Muscle of back (tissue), 11 donors: ENCODE data around the gene IQCH. TPM values are rescaled to one million over a fixed set of nuclear protein-coding genes. Genes with fewer than 3 reads are reported as not detected.
A peak's percentile ranks its signal among the peaks of the same experiment; 100 is the strongest.
"Not testable (repeated sequence)": the region's sequence is repeated elsewhere in the genome, so short reads cannot be mapped to it uniquely, and the experiment has no call there.

ENCODE experiments used
- DNase-seq, 3 donors: peaks; one replicate each; pipeline versions ENCODE4 v3.0.0 to v3.0.0-alpha.2; 2013
- polyA plus RNA-seq, 10 donors: library from polyadenylated mRNA; unstranded; fragments of 120-200 nt; gene quantifications; one replicate each; pipeline ENCODE4 v1.2.1, GENCODE V29; 2013; ENCODE audit not compliant: insufficient read length in 10 of 10

The IQCH gene
- polyA plus RNA-seq, 10 donors = 0.62 to 1.5 (median 1.1) TPM

- peak in 1 of 3 donors; percentile 7 for DNase-seq
Measured at GRCh38 chr15:67436351-67437250, 182.0 kb downstream of the IQCH start.

DNA sequence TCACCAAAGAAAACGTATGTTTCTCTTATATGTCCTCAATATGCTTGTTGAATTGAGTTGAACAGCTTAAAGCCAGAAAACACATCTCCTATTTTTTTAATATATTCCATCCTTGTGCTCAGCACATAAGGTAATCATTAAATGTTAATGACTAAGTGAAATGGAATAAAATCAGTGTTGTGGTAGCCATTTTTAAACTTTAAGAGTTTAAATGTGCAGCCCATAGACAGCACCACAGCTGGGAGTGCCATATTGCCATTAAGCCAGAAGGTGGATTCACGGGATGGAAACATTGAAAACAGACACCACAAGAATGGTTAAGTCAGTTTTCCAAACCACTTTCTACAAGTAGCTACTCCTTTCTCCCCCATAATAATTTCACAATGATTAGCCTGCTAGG is 189.5 kb downstream of the IQCH start:
- peak in 1 of 3 donors; percentile 2 for DNase-seq

DNA sequence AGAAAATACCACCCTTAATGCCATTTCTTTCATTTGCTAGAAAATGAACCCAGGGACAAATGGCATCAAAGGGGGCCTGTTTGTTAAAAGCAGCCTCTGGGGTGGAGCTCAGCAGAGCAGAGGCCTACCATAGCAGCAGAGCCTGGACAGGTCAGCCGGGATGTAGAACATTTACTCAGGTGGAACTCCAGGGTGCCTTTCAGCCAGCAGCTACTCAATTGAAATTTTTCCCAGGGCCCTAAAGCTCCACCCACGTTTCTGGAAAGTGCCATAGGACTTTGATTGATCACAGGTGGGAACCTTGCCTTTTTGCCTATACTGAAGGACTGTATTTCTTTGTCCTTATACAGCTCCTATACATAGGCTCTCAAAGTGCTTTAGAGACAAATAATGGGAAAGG is 191.9 kb downstream of the IQCH start:
- no peak for DNase-seq

- not testable (repeated sequence) for DNase-seq
Measured at GRCh38 chr15:67448372-67448771, 193.8 kb downstream of the IQCH start.

- not testable (repeated sequence) for DNase-seq
Measured at GRCh38 chr15:67453703-67454102, 199.1 kb downstream of the IQCH start.

DNA sequence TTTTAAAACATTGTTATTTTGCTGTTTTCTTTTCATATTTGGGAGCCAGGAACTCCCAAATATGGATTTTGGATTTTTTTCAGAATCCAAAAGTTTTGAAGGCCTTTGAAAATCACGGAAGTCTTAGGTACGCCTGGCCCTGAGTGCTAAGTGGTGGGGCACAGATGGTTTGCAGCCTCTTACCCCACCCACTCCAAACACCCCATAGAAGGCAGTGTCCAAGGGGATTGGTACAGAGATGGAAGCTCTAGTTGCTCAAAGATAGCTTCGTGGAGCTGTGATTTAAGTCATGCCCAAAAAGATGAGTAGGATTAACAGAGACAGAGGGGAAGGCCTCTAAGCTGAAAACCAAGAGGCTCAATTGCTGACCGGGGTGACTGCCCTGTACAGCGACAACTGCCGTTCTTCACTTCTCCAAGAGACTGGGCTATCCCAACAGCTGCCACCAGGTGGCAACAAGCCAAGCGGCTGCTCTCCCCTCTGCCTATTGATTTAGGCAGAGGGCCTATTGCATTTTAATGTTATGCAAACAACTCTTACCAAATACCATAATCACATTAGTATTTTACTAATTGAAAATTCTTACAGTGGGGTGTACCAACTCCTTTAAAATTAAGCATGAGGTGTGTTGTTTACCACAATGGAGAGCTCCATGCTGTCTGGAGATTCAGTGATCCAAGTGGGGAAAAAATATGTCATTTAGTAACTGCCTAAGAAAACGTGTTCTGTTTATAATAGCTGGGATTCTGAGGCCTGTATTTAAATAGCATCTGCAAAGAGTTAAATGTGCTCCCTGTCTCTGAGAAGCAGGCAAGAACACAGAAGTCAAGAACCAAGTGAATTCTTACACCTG is 202.3 kb downstream of the IQCH start:
- peak; percentile 53 to 79 (median 66) for DNase-seq

- DNase-seq = no peak
Measured at GRCh38 chr15:67458331-67459029, 203.9 kb downstream of the IQCH start.

GRCh38 chr15:67460521-67460920 is 205.9 kb downstream of the IQCH start:
- no peak for DNase-seq

DNA sequence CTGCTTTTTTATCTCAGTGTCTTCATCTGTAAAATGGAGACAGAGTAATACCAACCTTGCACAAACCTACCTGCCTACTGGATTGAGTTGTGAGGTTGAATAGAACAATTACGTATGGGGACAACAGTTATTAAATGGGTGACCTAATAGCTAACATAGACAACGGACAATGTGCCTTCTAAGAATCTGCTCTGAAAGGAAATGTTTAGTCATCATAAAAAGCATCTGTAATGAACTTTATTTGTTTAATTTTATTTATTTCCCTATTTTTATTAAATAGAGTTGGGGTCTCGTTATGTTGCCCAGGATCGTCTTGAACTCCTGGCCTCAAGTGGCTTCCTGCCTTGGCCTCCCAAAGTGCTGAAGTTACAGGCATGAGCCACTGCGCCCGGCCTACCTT is 207.1 kb downstream of the IQCH start:
- no peak for DNase-seq

- DNase-seq = no peak
Measured at GRCh38 chr15:67462875-67463274, 208.3 kb downstream of the IQCH start.

- no peak for DNase-seq
Measured at GRCh38 chr15:67463488-67463887, 208.9 kb downstream of the IQCH start.

DNA sequence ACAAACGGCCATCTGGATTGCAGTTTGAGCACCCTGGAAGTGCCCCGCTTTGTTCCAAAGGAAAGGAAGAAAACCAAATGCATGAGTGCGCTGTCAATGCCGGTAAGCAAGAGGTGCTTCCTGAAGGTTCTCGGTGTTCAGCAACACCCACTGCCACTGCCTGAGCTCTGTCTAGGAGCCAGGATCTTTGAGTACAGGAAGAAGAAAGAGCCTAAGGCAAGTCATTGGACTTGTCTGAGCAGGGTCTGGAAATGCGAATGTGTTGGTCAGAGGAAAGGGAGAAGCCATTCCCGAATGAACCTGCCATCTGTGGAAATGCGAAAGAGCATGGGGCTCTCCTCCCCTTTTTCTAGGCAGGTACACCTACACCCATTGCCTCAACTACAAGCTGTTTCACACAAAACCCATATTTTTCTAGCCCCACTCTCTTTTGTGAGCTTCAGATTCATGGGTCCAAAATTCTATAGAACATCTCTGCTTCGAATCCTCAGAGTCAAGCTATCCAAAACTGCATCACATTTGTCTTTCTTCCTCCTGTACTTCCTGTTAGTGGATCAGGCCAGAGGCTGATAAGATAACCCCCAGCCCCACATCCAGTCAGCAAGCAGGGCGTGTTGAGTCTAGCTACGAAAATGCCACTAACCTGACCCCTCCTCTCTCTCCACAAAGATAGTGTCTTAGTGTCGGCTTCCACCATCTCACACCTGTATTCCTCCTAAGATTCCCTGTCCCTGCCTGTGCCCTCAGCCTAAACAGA is 210.8 kb downstream of the IQCH start:
- DNase-seq = no peak

GRCh38 chr15:67468416-67468815 is 213.8 kb downstream of the IQCH start:
- peak in 1 of 3 donors; percentile 26 for DNase-seq

GRCh38 chr15:67469680-67470079 is 215.1 kb downstream of the IQCH start:
- no peak for DNase-seq

DNA sequence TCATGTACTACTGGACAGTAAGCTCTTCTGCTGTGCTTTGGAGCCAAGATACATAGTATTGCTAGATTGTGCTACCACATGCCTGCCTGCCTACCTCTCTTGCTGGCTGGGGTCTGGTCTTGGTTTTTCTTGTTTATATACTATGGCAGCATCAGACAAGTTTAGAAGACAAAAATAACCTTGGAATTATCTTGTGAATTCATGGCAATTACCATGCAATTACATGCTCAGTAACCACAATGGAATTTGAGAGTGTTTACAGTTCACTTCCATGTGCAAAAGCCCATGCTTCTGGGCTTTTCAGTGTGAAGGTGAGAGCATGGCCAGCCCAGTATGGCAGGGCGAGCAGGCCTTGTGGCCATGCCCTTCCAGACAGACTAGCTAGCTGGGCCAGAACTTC is 218.4 kb downstream of the IQCH start:
- DNase-seq = no peak

GRCh38 chr15:67474405-67475110 is 220.0 kb downstream of the IQCH start:
- no peak for DNase-seq

DNA sequence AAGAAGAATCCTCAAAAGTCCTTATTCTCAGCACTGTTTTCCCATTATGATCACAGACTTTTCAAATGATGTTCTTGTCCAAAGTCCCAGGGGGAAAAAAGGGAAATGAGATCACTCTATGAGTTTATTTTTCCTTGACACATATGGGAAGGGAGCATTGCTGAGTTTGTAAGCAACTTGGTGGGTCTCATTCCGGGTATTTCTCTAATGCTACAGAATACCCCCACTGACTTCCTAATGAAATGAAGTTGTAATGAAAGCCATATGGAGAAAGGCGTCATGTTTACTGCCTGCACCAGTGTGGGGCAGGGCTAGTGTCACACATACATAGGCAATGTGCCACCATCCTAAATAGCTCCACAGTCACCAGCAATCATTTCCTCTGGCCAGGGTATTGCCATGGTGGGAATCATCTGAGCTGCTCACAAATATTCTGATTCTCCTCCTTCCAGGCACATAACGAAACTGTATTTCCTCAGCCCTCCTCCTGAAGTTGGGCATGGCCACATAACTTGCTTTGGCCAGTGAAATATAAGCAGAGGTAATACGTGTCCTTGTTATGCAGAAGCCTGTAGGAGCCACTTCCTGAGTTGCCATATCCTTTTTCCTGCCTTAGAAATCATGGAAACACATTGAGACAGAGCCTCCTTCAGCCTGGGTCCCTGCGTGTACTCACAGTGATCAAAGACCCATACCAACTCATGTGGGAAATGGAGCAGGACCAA is 225.4 kb downstream of the IQCH start:
- DNase-seq = peak; percentile 56 to 84 (median 74)

- DNase-seq = peak in 1 of 3 donors; percentile 31
Measured at GRCh38 chr15:67480741-67481140, 226.2 kb downstream of the IQCH start.

DNA sequence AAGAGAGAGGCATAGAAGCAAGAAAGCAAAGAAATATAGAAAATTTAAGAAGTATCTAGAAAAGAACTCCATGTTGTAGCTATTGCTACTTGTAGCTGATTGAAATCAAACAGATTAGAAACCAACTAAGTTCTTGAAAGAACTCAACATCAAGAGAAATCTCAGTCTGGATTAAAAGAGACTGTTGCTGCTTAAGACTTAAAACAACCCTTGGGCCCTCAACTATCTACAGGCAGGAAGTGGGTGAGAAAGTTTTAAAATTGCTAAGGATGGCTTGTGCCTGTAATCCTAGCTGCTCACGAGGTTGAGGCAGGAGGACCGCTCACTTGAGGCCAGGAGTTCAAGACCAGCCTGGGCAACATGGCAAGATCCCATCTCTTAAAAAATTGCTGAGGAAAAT is 227.1 kb downstream of the IQCH start:
- DNase-seq = no peak

GRCh38 chr15:67495585-67495984 is 241.0 kb downstream of the IQCH start:
- DNase-seq = no peak
